GM10266 (cell line): ENCODE measurements around the gene RCOR3.
A peak's percentile ranks its signal among the peaks of the same experiment; 100 is the strongest.
"Not testable (repeated sequence)": the region's sequence is repeated elsewhere in the genome, so short reads cannot be mapped to it uniquely, and the experiment has no call there.

Source experiments
- DNase-seq: peaks from one replicate; pipeline ENCODE4 v3.0.0; 2012; ENCODE audit errors: extremely low spot score
- CTCF ChIP-seq: IDR thresholded peaks from 2 replicates; pipeline ENCODE4 v1.5.1; 2012; ENCODE audit warnings: mild to moderate bottlenecking, low read depth; ENCODE audit not compliant: control insufficient read depth, insufficient read depth; ENCODE audit errors: missing control alignments

RCOR3 gene

GRCh38 chr1:211258756-211259637, at the start of gene RCOR3:
TSS of gene RCOR3 (plus strand) at chr1:211259366. CDS start at chr1:211259561, 195 bp downstream.
- TF ChIP-seq CTCF = peak; percentile 88
- peak; percentile 91 for DNase-seq

GRCh38 chr1:211210052-211210451, 49.1 kb upstream of the RCOR3 start:
- TF ChIP-seq CTCF = no peak
- no peak for DNase-seq

GRCh38 chr1:211210965-211211364, 48.2 kb upstream of the RCOR3 start:
- no peak for DNase-seq
- no peak for TF ChIP-seq CTCF

GRCh38 chr1:211213702-211214101, 45.5 kb upstream of the RCOR3 start:
- TF ChIP-seq CTCF = no peak
- no peak for DNase-seq

DNA sequence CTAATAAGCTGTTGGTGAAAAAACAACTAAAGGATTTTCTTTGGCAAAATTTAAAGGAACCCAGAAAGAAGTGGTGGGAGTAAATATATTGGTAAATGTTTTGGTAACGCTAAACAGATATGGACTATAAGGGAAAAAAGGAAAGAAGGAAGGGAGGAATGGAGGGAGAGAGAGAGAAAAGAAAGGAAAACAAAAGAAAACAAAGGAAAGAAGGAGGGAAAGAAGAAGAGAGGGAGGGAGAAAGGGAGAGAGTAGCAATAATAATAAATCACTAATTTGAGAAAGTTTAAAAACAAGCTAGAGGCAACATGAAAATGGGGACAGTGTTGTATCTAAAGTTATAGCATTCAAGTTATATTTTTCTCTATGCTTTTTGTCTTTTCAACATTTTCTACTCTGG, 43.6 kb upstream of the RCOR3 start:
- no peak for DNase-seq
- no peak for TF ChIP-seq CTCF

- no peak for DNase-seq
- TF ChIP-seq CTCF = no peak
Observed at GRCh38 chr1:211217392-211217791, 41.8 kb upstream of the RCOR3 start.

GRCh38 chr1:211222469-211223234, 36.5 kb upstream of the RCOR3 start:
- DNase-seq = not testable (repeated sequence)

- not testable (repeated sequence) for DNase-seq
Observed at GRCh38 chr1:211228573-211229364, 30.4 kb upstream of the RCOR3 start.
